Fibroblast of lung (primary cell): ENCODE measurements around the gene IGSF23. TPM values are rescaled to one million over a fixed set of nuclear protein-coding genes. Genes with fewer than 3 reads are reported as not detected.

Experiments used
- DNase-seq, 2 donors: peaks; one replicate each; pipeline versions ENCODE4 v3.0.0 to v3.0.0-alpha.2; 2010; ENCODE audit warnings: low read depth in 2 of 2
- H2AFZ ChIP-seq: 2 replicates; pipeline ENCODE4 v1.5.1; 2012; ENCODE audit warnings: low read length, control low read depth, inconsistent platforms
- H3K27ac ChIP-seq: 2 replicates; pipeline ENCODE4 v1.5.1; 2011; ENCODE audit warnings: low read length, control low read depth; ENCODE audit not compliant: insufficient read depth
- H3K27me3 ChIP-seq: 2 replicates; pipeline ENCODE4 v1.5.1; 2011; ENCODE audit warnings: mild to moderate bottlenecking, low read length; ENCODE audit not compliant: control insufficient read depth, insufficient read depth
- H3K36me3 ChIP-seq: 2 replicates; pipeline ENCODE4 v1.5.1; 2011; ENCODE audit warnings: low read length; ENCODE audit not compliant: control insufficient read depth, insufficient read depth
- H3K4me1 ChIP-seq: 2 replicates; pipeline ENCODE4 v1.5.1; 2011; ENCODE audit warnings: low read length; ENCODE audit not compliant: control insufficient read depth, insufficient read depth; ENCODE audit errors: extremely low read depth
- H3K4me2 ChIP-seq: 2 replicates; pipeline ENCODE4 v1.5.1; 2011; ENCODE audit warnings: low read length, control low read depth; ENCODE audit not compliant: insufficient read depth; ENCODE audit errors: extremely low read depth
- H3K4me3 ChIP-seq, 4 experiments: fragments of 200-600 bp in 1 of 4; sonication (generic) in 1 of 4; replicated peaks in 1 of 4; 2 replicates each; pipeline ENCODE4 v1.5.1; 2011 to 2016; ENCODE audit warnings: low read length in 4 of 4, low read depth in 3 of 4, mild to moderate bottlenecking in 3 of 4, control low read depth in 2 of 4, inconsistent platforms in 1 of 4, mixed read lengths in 1 of 4; ENCODE audit not compliant: insufficient read depth in 1 of 4; ENCODE audit errors: control extremely low read depth in 1 of 4
- H3K79me2 ChIP-seq: 2 replicates; pipeline ENCODE4 v1.5.1; 2012; ENCODE audit warnings: mild to moderate bottlenecking, low read length, inconsistent platforms; ENCODE audit not compliant: control insufficient read depth, insufficient read depth
- H3K9ac ChIP-seq: 2 replicates; pipeline ENCODE4 v1.5.1; 2011; ENCODE audit warnings: mild to moderate bottlenecking, low read length, control low read depth; ENCODE audit not compliant: insufficient read depth
- H3K9me3 ChIP-seq: 2 replicates; pipeline ENCODE4 v1.5.1; 2012; ENCODE audit warnings: low read depth, low read length; ENCODE audit not compliant: control insufficient read depth, insufficient read depth
- H4K20me1 ChIP-seq: 2 replicates; pipeline ENCODE4 v1.5.1; 2011; ENCODE audit warnings: low read length; ENCODE audit not compliant: control insufficient read depth, insufficient read depth; ENCODE audit errors: extremely low read depth
- EZH2 ChIP-seq: IDR thresholded peaks from 2 replicates; pipeline ENCODE4 v1.5.1; 2012; ENCODE audit warnings: low read length, control low read depth, mild to moderate bottlenecking; ENCODE audit errors: missing control alignments
- polyA plus RNA-seq, 2 donors: library from polyadenylated mRNA; depleted of rRNA in 1 of 2; stranded (reverse) in 1 of 2; unstranded in 1 of 2; fragments of >200 nt; gene quantifications; 2 replicates each; pipeline ENCODE4 v1.2.1, GENCODE V29; 2011 to 2012; ENCODE audit warnings: missing spikeins in 1 of 2
- total RNA-seq: library from RNA; depleted of rRNA; stranded (reverse); fragments of >200 nt; gene quantifications from 2 replicates; pipeline ENCODE4 v1.2.1, GENCODE V29; 2014
- TF ChIP-seq, protein P1 (sequence below), 2 donors: IDR thresholded peaks in 1 of 2; conservative IDR thresholded peaks in 1 of 2; 1 replicate in 1 of 2; 2 replicates in 1 of 2; pipeline ENCODE4 v1.5.1; 2011 to 2012; ENCODE audit warnings: low read length in 2 of 2, control low read depth in 1 of 2, inconsistent platforms in 1 of 2, low read depth in 1 of 2, mild to moderate bottlenecking in 1 of 2

IGSF23 gene
- total and polyA plus RNA-seq, 2 donors (not counting 1 experiment from before 2014, with no cell fraction given) = 0.33 to 1.3 TPM

DNA sequence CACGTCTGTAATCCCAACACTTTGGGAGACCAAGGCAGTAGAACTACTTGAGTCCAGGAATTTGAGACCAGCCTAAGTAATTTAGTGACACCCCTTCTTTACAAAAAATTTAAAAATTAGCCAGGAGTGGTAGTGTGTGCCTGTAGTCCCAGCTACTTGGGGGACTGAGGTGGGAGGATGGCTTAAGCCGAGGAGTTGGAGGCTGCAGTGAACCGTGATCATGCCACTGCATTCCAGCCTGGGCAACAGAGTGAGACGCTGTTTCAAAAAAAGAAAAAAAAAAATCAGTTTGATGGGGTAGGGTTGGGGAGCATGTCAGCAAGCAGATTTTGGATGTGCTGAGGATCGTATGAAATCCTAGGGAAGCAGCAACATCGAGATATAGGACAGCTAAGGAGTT is 62.2 kb downstream of the IGSF23 start:
- Histone ChIP-seq H3K9me3 (no peaks in the 10 kb centered on the region), H3K79me2 (no peaks in the 10 kb centered on the region), H3K4me3 (no peak overlapping the region), H4K20me1 (no peaks in the 10 kb centered on the region), H3K36me3 (peaks cover 8% of the 10 kb centered on the region), H2AFZ (no peak overlapping the region), H3K27me3 (no peaks in the 10 kb centered on the region), H3K4me1 (no peaks in the 10 kb centered on the region), H3K9ac (no peak overlapping the region), H3K4me2 (no peak overlapping the region), H3K27ac (no peak overlapping the region)
- TF ChIP-seq EZH2 = no peak
- TF ChIP-seq, protein P1, sequence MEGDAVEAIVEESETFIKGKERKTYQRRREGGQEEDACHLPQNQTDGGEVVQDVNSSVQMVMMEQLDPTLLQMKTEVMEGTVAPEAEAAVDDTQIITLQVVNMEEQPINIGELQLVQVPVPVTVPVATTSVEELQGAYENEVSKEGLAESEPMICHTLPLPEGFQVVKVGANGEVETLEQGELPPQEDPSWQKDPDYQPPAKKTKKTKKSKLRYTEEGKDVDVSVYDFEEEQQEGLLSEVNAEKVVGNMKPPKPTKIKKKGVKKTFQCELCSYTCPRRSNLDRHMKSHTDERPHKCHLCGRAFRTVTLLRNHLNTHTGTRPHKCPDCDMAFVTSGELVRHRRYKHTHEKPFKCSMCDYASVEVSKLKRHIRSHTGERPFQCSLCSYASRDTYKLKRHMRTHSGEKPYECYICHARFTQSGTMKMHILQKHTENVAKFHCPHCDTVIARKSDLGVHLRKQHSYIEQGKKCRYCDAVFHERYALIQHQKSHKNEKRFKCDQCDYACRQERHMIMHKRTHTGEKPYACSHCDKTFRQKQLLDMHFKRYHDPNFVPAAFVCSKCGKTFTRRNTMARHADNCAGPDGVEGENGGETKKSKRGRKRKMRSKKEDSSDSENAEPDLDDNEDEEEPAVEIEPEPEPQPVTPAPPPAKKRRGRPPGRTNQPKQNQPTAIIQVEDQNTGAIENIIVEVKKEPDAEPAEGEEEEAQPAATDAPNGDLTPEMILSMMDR (conservative IDR thresholded peaks at IDR 0.05 in 1 of 2, IDR thresholded peaks at IDR 0.05 in 1 of 2; ENCODE audit: low read depth in 1 of 2, low read length in 2 of 2) = no peak
- no peak for DNase-seq

DNA sequence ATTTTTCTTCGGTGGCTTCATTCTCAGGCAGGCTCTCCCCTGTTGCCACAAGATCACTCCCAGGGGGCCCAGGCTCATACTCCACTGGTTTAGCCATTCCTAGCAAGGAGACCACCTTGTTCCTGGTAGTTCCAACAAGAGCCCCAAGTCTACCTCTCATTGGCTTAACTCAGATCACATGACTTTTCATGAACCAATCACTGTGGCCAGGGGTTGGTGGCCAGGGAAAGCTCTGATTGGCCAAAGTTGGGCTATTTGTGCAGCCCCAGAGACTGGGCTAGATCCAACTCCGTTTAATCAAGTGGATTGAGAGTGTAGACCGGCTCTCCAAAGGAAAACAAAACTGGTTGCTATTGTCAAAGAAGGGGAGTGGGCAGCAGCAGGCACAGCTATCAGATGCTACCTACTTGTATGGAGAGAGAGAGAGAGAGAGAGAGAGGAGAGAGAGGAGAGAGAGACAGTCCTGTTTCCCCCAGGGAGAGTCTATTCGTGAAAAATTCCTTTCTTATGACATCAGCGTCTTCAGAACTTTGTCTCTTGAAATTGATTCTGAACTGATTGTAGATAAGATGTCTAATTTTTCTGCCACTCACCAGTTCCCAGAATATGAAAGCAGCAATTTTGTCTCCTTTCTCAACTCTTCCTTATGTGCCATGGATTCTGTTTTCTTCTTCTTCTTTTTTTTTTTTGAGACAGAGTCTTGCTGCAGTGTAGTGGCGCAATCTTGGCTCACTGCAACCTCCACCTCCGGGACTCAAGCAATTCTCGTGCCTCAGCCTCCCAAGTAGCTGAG is 63.9 kb downstream of the IGSF23 start:
- Histone ChIP-seq H3K4me1 (no peaks in the 10 kb centered on the region), H3K4me2 (no peak overlapping the region), H3K36me3 (peaks cover 8% of the 10 kb centered on the region), H3K4me3 (no peak overlapping the region), H4K20me1 (no peaks in the 10 kb centered on the region), H3K9ac (no peak overlapping the region), H3K9me3 (no peaks in the 10 kb centered on the region), H2AFZ (no peak overlapping the region), H3K79me2 (no peaks in the 10 kb centered on the region), H3K27ac (peak overlapping the region; percentile 4), H3K27me3 (no peaks in the 10 kb centered on the region)
- peak; percentile 55 to 77 for DNase-seq
- TF ChIP-seq, protein P1 (conservative IDR thresholded peaks at IDR 0.05 in 1 of 2, IDR thresholded peaks at IDR 0.05 in 1 of 2; ENCODE audit: low read depth in 1 of 2, low read length in 2 of 2) = no peak
- TF ChIP-seq EZH2 = no peak

DNA sequence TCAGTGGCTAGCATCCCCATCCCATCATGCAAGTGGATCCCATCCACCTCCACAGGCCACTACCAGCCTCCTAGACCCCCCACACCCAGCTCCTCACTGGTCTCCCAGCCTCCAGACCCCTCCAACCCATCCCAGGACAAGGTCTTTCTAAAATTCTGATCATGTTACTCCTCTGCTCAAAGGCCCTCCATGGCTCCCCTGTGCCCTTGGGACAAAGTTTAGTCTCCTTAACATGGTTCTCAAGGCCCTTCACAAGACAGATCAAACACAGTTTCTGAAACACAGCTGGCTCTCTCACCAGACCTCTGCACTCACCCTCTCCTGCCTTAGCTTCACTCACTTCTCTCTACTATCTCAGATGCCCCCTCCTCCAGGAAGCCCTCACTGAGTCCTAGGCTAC is 67.2 kb downstream of the IGSF23 start:
- Histone ChIP-seq H4K20me1 (no peaks in the 10 kb centered on the region), H3K9ac (no peak overlapping the region), H3K4me2 (no peak overlapping the region), H2AFZ (no peak overlapping the region), H3K36me3 (peaks cover 12% of the 10 kb centered on the region), H3K9me3 (no peaks in the 10 kb centered on the region), H3K4me1 (peaks cover 5% of the 10 kb centered on the region), H3K4me3 (no peak overlapping the region), H3K27ac (no peak overlapping the region), H3K27me3 (no peaks in the 10 kb centered on the region), H3K79me2 (no peaks in the 10 kb centered on the region)
- DNase-seq = no peak
- TF ChIP-seq, protein P1 (conservative IDR thresholded peaks at IDR 0.05 in 1 of 2, IDR thresholded peaks at IDR 0.05 in 1 of 2; ENCODE audit: low read depth in 1 of 2, low read length in 2 of 2) = no peak
- TF ChIP-seq EZH2 = no peak
